H1 (cell line): ENCODE results near the gene MASP1. TPM values are rescaled to one million over a fixed set of nuclear protein-coding genes. Genes with fewer than 3 reads are reported as not detected.

Experiments
- ATF2 ChIP-seq: IDR thresholded peaks from 2 replicates; pipeline ENCODE4 v1.6.1; 2012; ENCODE audit warnings: low read length, inconsistent platforms
- CREB1 ChIP-seq: IDR thresholded peaks from 2 replicates; pipeline ENCODE4 v1.6.1; 2012; ENCODE audit warnings: inconsistent platforms
- CTBP2 ChIP-seq: IDR thresholded peaks from 2 replicates; pipeline ENCODE4 v1.7.0; 2011; ENCODE audit warnings: borderline replicate concordance, mild to moderate bottlenecking, moderate library complexity, mixed read lengths, low read length; ENCODE audit not compliant: insufficient read depth, insufficient read length
- E2F6 ChIP-seq: IDR thresholded peaks from 2 replicates; pipeline ENCODE4 v1.6.1; 2012; ENCODE audit warnings: inconsistent platforms
- EGR1 ChIP-seq: IDR thresholded peaks from 2 replicates; pipeline ENCODE4 v1.6.1; 2011; ENCODE audit warnings: low read depth, low read length, borderline replicate concordance
- EZH2 ChIP-seq: fragments of 200-600 bp; sonication (generic); IDR thresholded peaks from 2 replicates; pipeline ENCODE4 v1.7.1; 2012; ENCODE audit warnings: low read depth, mild to moderate bottlenecking, moderate library complexity, low read length, inconsistent platforms; ENCODE audit not compliant: severe bottlenecking
- HDAC2 ChIP-seq, 2 experiments: fragments of 300-600 bp in 1 of 2; sonication (generic) in 1 of 2; IDR thresholded peaks; 2 replicates each; pipeline ENCODE4 v1.6.1; 2011 to 2012; ENCODE audit warnings: low read depth in 2 of 2, low read length in 2 of 2, mild to moderate bottlenecking in 2 of 2, moderate library complexity in 2 of 2, borderline replicate concordance in 1 of 2, inconsistent platforms in 1 of 2
- KDM4A ChIP-seq: IDR thresholded peaks from one replicate; pipeline ENCODE4 v1.7.1; 2012; ENCODE audit warnings: low read depth, mild to moderate bottlenecking, moderate library complexity, low read length, inconsistent platforms; ENCODE audit not compliant: severe bottlenecking
- POLR2AphosphoS5 ChIP-seq: IDR thresholded peaks from 2 replicates; pipeline ENCODE4 v1.6.1; 2011; ENCODE audit warnings: low read depth, low read length
- RAD21 ChIP-seq, 2 experiments: IDR thresholded peaks in 1 of 2; conservative IDR thresholded peaks in 1 of 2; 2 replicates each; pipeline ENCODE4 v1.6.1; 2011; ENCODE audit warnings: low read depth in 2 of 2, low read length in 2 of 2, improper control_type of control experiment in 1 of 2, inconsistent platforms in 1 of 2, mild to moderate bottlenecking in 1 of 2, moderate library complexity in 1 of 2
- RXRA ChIP-seq: IDR thresholded peaks from 2 replicates; pipeline ENCODE4 v1.6.1; 2011; ENCODE audit warnings: low read depth, mild to moderate bottlenecking, low read length, moderate library complexity; ENCODE audit not compliant: insufficient read depth
- SP1 ChIP-seq: IDR thresholded peaks from 2 replicates; pipeline ENCODE4 v1.6.1; 2011; ENCODE audit warnings: low read depth, low read length
- SP4 ChIP-seq: IDR thresholded peaks from 2 replicates; pipeline ENCODE4 v1.6.1; 2012; ENCODE audit warnings: low read length, inconsistent platforms
- SRF ChIP-seq: IDR thresholded peaks from 2 replicates; pipeline ENCODE4 v1.6.1; 2011; ENCODE audit warnings: mild to moderate bottlenecking, low read depth, low read length, moderate library complexity
- YY1 ChIP-seq: IDR thresholded peaks from 2 replicates; pipeline ENCODE4 v1.6.1; 2011; ENCODE audit warnings: low read depth, mild to moderate bottlenecking, low read length
- polyA plus RNA-seq, 7 experiments: library from polyadenylated mRNA; depleted of rRNA in 3 of 7; stranded (reverse) in 5 of 7; unstranded in 2 of 7; fragments of >200 nt in 5 of 7; fragments of 200-250 nt in 2 of 7; gene quantifications; 1 replicate in 5 of 7; 2 replicates in 1 of 7; 4 replicates in 1 of 7; pipeline versions ENCODE4 v1.2.1 to v1.2.3, GENCODE V29; 2011 to 2013; ENCODE audit warnings: missing spikeins in 2 of 7, mixed read lengths in 2 of 7
- total RNA-seq: library from RNA; stranded (reverse); fragmentation: NEBNext Ultra II Directional; extraction: Animal tissue kit (Norgen Biotek cat#: 25700); gene quantifications from 2 replicates; pipeline ENCODE4 v1.2.1, GENCODE V29; 2021

MASP1 gene
- total and polyA plus RNA-seq, 2 of the 8 experiments (the other 6 are each of a cell fraction or from before 2014, with no cell fraction given) = 2.7 to 3.5 TPM

GRCh38 chr3:187291512-187292132 lies at the start of gene MASP1 (continued):
- no peak for TF ChIP-seq SRF
- TF ChIP-seq SP4 = no peak; the same call in 1 of the 2 replicates
- TF ChIP-seq HDAC2 (IDR thresholded peaks at IDR 0.05; ENCODE audit: borderline replicate concordance in 1 of 2, low read depth in 2 of 2, low read length in 2 of 2) = 0 out of 4 replicates have a peak, but pooled peaks of 1 of the 2 experiments have one; percentile 19
- no peak for TF ChIP-seq RXRA
- no peak for TF ChIP-seq E2F6
- TF ChIP-seq CTBP2 = peak; percentile 95
- TF ChIP-seq RAD21 (IDR thresholded peaks at IDR 0.05 in 1 of 2, conservative IDR thresholded peaks at IDR 0.05 in 1 of 2; ENCODE audit: low read depth in 2 of 2, low read length in 2 of 2) = 0 out of 4 replicates have a peak, but pooled peaks of 1 of the 2 experiments have one; percentile 8
- peak; percentile 65 for TF ChIP-seq EGR1
- 0 out of 2 replicates have a peak, but pooled peaks have one; percentile 28 for TF ChIP-seq ATF2
- TF ChIP-seq YY1 = no peak
- TF ChIP-seq KDM4A = peak; percentile 77
- TF ChIP-seq CREB1 = no peak
- no peak for TF ChIP-seq EZH2
- TF ChIP-seq SP1 = no peak
- no peak for TF ChIP-seq POLR2AphosphoS5
